GM06990 (cell line): Measurements from ENCODE around the gene MCEMP1.

Source experiments
- DNase-seq: peaks from one replicate; pipeline ENCODE4 v3.0.0-alpha.2; 2011; ENCODE audit not compliant: insufficient read length; ENCODE audit errors: extremely low read depth
- H3K27me3 ChIP-seq: replicated peaks from 2 replicates; pipeline ENCODE4 v1.6.0; 2011; ENCODE audit warnings: low read length; ENCODE audit not compliant: control insufficient read depth, insufficient read depth
- H3K36me3 ChIP-seq: 2 replicates; pipeline ENCODE4 v1.5.1; 2011; ENCODE audit warnings: low read length; ENCODE audit not compliant: control insufficient read depth, insufficient read depth
- H3K4me3 ChIP-seq: replicated peaks from 2 replicates; pipeline ENCODE4 v1.5.1; 2011; ENCODE audit warnings: low read depth, mild to moderate bottlenecking, control low read depth, low read length
- TF ChIP-seq, protein P1 (sequence below): IDR thresholded peaks from 2 replicates; pipeline ENCODE4 v1.5.1; 2011; ENCODE audit warnings: low read length, control low read depth, mild to moderate bottlenecking, inconsistent platforms; ENCODE audit not compliant: insufficient read depth, poor library complexity, severe bottlenecking

Gene MCEMP1

DNA sequence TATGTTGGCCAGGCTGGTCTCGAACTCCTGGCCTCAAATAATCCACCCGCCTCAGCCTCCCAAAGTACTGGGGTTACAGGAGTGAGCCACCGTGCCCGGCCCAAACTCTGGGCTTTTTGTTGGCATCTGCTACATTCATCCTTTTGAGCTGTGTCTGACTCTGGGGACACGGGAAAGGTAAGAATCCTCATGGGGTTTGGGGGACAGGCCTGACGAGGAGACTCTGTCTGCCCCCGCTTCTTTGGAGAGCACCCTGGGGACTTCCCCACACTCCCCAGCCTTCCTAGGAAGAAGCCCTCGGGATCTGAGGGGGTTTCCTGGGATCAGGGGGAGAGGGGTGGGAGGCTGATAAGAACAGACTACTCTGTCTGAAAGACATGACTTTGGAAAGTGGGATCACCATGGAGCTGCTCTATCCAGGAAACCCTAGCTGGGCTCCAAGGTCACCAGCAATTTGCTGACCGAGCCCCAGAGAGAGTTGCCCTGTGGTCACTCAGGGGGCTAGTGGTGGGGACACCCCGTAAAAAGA is 33.1 kb downstream of the MCEMP1 start:
- no peaks in the 10 kb centered on the region for H3K27me3 ChIP-seq
- H3K4me3 ChIP-seq: no peak overlapping the region
- TF ChIP-seq, protein P1, sequence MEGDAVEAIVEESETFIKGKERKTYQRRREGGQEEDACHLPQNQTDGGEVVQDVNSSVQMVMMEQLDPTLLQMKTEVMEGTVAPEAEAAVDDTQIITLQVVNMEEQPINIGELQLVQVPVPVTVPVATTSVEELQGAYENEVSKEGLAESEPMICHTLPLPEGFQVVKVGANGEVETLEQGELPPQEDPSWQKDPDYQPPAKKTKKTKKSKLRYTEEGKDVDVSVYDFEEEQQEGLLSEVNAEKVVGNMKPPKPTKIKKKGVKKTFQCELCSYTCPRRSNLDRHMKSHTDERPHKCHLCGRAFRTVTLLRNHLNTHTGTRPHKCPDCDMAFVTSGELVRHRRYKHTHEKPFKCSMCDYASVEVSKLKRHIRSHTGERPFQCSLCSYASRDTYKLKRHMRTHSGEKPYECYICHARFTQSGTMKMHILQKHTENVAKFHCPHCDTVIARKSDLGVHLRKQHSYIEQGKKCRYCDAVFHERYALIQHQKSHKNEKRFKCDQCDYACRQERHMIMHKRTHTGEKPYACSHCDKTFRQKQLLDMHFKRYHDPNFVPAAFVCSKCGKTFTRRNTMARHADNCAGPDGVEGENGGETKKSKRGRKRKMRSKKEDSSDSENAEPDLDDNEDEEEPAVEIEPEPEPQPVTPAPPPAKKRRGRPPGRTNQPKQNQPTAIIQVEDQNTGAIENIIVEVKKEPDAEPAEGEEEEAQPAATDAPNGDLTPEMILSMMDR: no peak
- H3K36me3 ChIP-seq: no peaks in the 10 kb centered on the region
- DNase-seq: no peak

DNA sequence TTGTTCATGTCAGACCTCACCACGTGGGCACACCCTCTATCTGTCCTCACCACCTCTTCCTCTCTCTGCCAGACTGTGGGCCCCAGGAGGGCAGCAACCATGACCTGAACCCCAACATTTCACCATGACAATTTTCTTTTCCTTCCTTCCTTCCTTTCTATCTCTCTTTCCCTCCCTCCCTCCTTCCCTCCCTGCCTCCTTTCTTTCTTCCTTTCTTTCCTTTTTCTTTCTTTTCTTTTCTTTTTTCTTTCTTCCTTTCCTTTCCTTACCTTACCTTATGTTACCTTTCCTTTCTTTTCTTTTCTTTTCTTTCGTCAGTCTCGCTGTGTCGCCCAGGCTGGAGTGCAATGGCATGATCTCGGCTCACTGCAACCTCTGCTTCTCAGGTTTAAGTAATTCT is 33.7 kb downstream of the MCEMP1 start:
- Histone ChIP-seq H3K27me3 (no peaks in the 10 kb centered on the region), H3K4me3 (no peak overlapping the region), H3K36me3 (no peaks in the 10 kb centered on the region)
- no peak for DNase-seq
- TF ChIP-seq, protein P1: no peak

DNA sequence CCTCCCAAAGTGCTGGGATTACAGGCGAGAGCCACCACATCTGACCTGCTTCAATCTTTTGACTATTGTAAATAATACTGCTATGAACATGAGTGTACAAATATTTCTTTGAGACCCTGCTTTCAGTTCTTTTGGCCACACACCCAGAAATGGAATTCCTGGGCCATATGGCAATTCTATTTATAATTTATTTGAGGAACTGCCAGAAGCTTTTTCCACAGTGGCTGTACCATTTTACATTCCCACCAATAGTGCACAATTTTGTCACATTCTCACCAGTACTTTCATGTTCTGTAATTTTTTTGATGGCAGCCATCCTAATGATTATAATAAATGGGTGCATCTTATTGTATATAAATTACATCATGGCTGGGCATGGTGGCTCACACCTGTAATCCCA is 38.8 kb downstream of the MCEMP1 start:
- no peaks in the 10 kb centered on the region for H3K27me3 ChIP-seq
- H3K36me3 ChIP-seq: no peaks in the 10 kb centered on the region
- DNase-seq: no peak
- TF ChIP-seq, protein P1: no peak
- no peak overlapping the region for H3K4me3 ChIP-seq

DNA sequence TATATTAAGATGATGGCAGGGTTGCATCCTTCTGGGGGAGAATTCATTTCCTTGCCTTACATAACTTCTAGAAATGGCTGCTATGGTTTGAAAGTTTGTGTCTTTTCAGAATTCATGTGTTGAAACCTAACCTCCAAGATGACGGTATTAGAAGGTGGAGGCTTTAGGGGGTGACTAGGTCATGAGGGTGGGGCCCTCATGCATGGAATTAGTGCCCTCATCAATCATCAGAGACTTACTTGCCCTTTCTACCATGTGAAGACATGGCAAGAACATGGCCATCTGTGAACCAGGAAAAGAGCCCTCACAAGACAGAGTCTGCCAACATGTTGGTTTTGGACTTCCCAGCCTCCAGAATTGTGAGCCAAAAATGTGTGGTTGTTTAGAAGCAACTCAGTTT is 39.9 kb downstream of the MCEMP1 start:
- DNase-seq: no peak
- H3K36me3 ChIP-seq: no peaks in the 10 kb centered on the region
- H3K4me3 ChIP-seq: no peak overlapping the region
- H3K27me3 ChIP-seq: no peaks in the 10 kb centered on the region
- TF ChIP-seq, protein P1: no peak

DNA sequence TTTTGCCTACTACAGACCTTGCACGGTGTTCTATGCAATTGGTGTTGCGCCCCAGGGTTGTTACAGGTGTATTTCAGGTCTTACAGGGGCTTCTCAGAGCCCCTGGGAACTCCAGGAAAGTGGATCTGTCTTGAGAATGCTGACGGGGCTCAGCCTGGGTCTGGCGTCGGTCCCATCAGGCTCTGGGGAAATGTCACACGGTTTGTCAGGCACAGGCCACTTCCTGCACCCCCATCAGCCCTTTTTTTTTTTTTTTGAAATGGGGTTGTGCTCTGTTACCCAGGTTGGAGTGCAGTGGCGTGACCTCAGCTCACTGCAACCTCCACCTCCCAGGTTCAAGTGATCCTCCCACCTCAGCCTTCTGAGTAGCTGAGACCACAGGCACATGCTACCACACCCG is 41.8 kb downstream of the MCEMP1 start:
- no peaks in the 10 kb centered on the region for H3K27me3 ChIP-seq

More for the DNA sequence above, 41.8 kb downstream of the MCEMP1 start:
- DNase-seq: peak; percentile 76
- Histone ChIP-seq H3K36me3 (no peaks in the 10 kb centered on the region), H3K4me3 (no peak overlapping the region)
- TF ChIP-seq, protein P1: no peak
